Panc1 (cell line): ENCODE data around the gene GNAI1.

Experiments used
- CTCF ChIP-seq: fragments of 450-650 bp; IDR thresholded peaks from 2 replicates; pipeline ENCODE4 v1.5.1; 2017; ENCODE audit warnings: mild to moderate bottlenecking
- POLR2AphosphoS5 ChIP-seq: IDR thresholded peaks from 2 replicates; pipeline ENCODE4 v1.6.1; 2012; ENCODE audit warnings: mild to moderate bottlenecking, low read depth, low read length, moderate library complexity
- SIN3A ChIP-seq: IDR thresholded peaks from 2 replicates; pipeline ENCODE4 v1.6.1; 2012; ENCODE audit warnings: low read depth, mild to moderate bottlenecking, low read length, moderate library complexity, borderline replicate concordance; ENCODE audit not compliant: insufficient read depth
- TCF7L2 ChIP-seq: IDR thresholded peaks from 2 replicates; pipeline ENCODE4 v1.6.1; 2011; ENCODE audit warnings: mild to moderate bottlenecking, low read depth, low read length, inconsistent platforms

DNA sequence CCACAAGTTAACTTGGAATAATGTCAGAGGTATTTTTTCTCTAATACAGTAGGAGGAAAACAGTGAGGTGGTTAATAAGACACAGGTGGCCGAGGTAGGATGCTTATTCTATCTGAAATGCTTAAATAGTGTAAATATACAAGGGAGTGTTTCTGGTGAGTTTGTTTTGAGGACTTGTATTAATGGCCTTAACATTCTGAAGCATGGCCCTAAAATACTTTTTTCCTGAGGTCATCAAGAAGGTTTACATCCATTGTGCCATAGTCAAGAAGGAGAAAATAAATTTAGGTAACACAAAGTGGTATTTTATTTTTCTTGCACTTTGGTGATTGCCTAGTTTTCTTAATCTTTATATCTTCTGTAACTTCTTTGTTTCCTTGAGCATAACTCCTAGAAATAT is 18.8 kb downstream of the GNAI1 start:
- TF ChIP-seq CTCF (no peak), SIN3A (no peak), POLR2AphosphoS5 (no peak), TCF7L2 (no peak)
